Measurements from ENCODE around the gene ZNF35. TPM values are rescaled to one million over a fixed set of nuclear protein-coding genes. Genes with fewer than 3 reads are reported as not detected.
"Not testable (repeated sequence)": the region's sequence is repeated elsewhere in the genome, so short reads cannot be mapped to it uniquely, and the experiment has no call there.

ZNF35 gene
- 7.3 TPM for total RNA-seq
- long read RNA-seq, partial matches to known transcripts: 0 of 1 reads
- long read RNA-seq, other reads (novel, unspliced or antisense): 0 of 1 reads

GRCh38 chr3:44648564-44649229, at the start of gene ZNF35:
ZNF35 (plus strand) TSS chr3:44648732; CDS start chr3:44651068, 2,336 bp downstream.
- intact Hi-C loops (cut with DNase I): loop anchor here (2.0 kb wide), 1 partner anchor 24 kb away; the partner anchor contains the start of gene ZNF197
- DNase-seq (ENCODE audit: missing footprints) (peak; percentile 81), ATAC-seq (peak; percentile 93)

- intact Hi-C loops (cut with DNase I): no loop called here
- ATAC-seq (no peak), DNase-seq (ENCODE audit: missing footprints) (no peak)
Measured at GRCh38 chr3:44601749-44602148, 46.8 kb upstream of the ZNF35 start.

GRCh38 chr3:44612678-44613077, 35.9 kb upstream of the ZNF35 start:
- intact Hi-C loops (cut with DNase I): no loop called here
- ATAC-seq (no peak), DNase-seq (ENCODE audit: missing footprints) (no peak)

GRCh38 chr3:44624749-44625480, 23.6 kb upstream of the ZNF35 start, which contains the start of gene ZNF197:
ZNF197 (plus strand) TSS chr3:44625036; CDS start chr3:44629155, 4,119 bp downstream.
- ATAC-seq (peak; percentile 98), DNase-seq (ENCODE audit: missing footprints) (peak; percentile 89)
- intact Hi-C loops (cut with DNase I): loop anchor here (2.0 to 10.0 kb wide), 2 partner anchors 24 to 300 kb away; partner anchors contain the start of gene ZNF35

GRCh38 chr3:44628716-44629115, 19.8 kb upstream of the ZNF35 start:
- ATAC-seq: no peak
- no peak for DNase-seq (ENCODE audit: missing footprints)
- intact Hi-C loops (cut with DNase I): loop anchor here (10.0 kb wide), 1 partner anchor 304 kb away; no protein-coding TSS in a partner anchor

- no peak for ATAC-seq
- intact Hi-C loops (cut with DNase I): no loop called here
Measured at GRCh38 chr3:44632193-44632592, 16.3 kb upstream of the ZNF35 start.

GRCh38 chr3:44642337-44642736, 6.2 kb upstream of the ZNF35 start:
- ATAC-seq: no peak
- DNase-seq (ENCODE audit: missing footprints): no peak
- intact Hi-C loops (cut with DNase I): no loop called here

More at GRCh38 chr3:44632193-44632592, 16.3 kb upstream of the ZNF35 start:
- DNase-seq (ENCODE audit: missing footprints): no peak

GRCh38 chr3:44643024-44643423, 5.5 kb upstream of the ZNF35 start:
- DNase-seq (ENCODE audit: missing footprints) (no peak), ATAC-seq (no peak)
- intact Hi-C loops (cut with DNase I): no loop called here

GRCh38 chr3:44647771-44648170, 761 bp upstream of the ZNF35 start:
- DNase-seq (ENCODE audit: missing footprints) (no peak), ATAC-seq (no peak)
- intact Hi-C loops (cut with DNase I): loop anchor here (2.0 kb wide), 1 partner anchor 23 kb away; the partner anchor contains the start of gene ZNF197

GRCh38 chr3:44649709-44650108, 1.2 kb downstream of the ZNF35 start:
- DNase-seq (ENCODE audit: missing footprints) (no peak), ATAC-seq (no peak)
- intact Hi-C loops (cut with DNase I): loop anchor here (2.0 kb wide), 1 partner anchor 25 kb away; the partner anchor contains the start of gene ZNF197

GRCh38 chr3:44654039-44654438, 5.5 kb downstream of the ZNF35 start:
- ATAC-seq: no peak
- DNase-seq (ENCODE audit: missing footprints): no peak
- intact Hi-C loops (cut with DNase I): no loop called here

- DNase-seq (ENCODE audit: missing footprints): no peak
- ATAC-seq: no peak
- intact Hi-C loops (cut with DNase I): no loop called here
Measured at GRCh38 chr3:44659015-44659414, 10.5 kb downstream of the ZNF35 start.

GRCh38 chr3:44659434-44659833, 10.9 kb downstream of the ZNF35 start:
- DNase-seq (ENCODE audit: missing footprints) (no peak), ATAC-seq (no peak)
- intact Hi-C loops (cut with DNase I): no loop called here

GRCh38 chr3:44661189-44661588, 12.7 kb downstream of the ZNF35 start:
- intact Hi-C loops (cut with DNase I): no loop called here
- no peak for DNase-seq (ENCODE audit: missing footprints)
- no peak for ATAC-seq

- intact Hi-C loops (cut with DNase I): no loop called here
- no peak for ATAC-seq
- no peak for DNase-seq (ENCODE audit: missing footprints)
Measured at GRCh38 chr3:44665173-44665572, 16.6 kb downstream of the ZNF35 start.

- ATAC-seq: no peak
- intact Hi-C loops (cut with DNase I): no loop called here
- DNase-seq (ENCODE audit: missing footprints): no peak
Measured at GRCh38 chr3:44666346-44666745, 17.8 kb downstream of the ZNF35 start.

- DNase-seq (ENCODE audit: missing footprints) (no peak), ATAC-seq (no peak)
- intact Hi-C loops (cut with DNase I): no loop called here
Measured at GRCh38 chr3:44669760-44670159, 21.2 kb downstream of the ZNF35 start.

- intact Hi-C loops (cut with DNase I); DNase-seq (ENCODE audit: missing footprints); ATAC-seq: not testable (repeated sequence)
Measured at GRCh38 chr3:44673466-44673865, 24.9 kb downstream of the ZNF35 start.

- no peak for DNase-seq (ENCODE audit: missing footprints)
- intact Hi-C loops (cut with DNase I): no loop called here
- no peak for ATAC-seq
Measured at GRCh38 chr3:44674211-44674610, 25.7 kb downstream of the ZNF35 start.

Measured in Right ventricle myocardium inferior (tissue), 1 donor.